Muscle of leg (tissue), 11 donors: ENCODE measurements around the gene GDPD2. TPM values are rescaled to one million over a fixed set of nuclear protein-coding genes. Genes with fewer than 3 reads are reported as not detected.

Source experiments
- DNase-seq: peaks from one replicate; pipeline ENCODE4 v3.0.0; 2013
- H3K27ac ChIP-seq: one replicate; pipeline ENCODE4 v1.5.1; 2013; ENCODE audit warnings: mild to moderate bottlenecking, low read length, control low read depth
- H3K27me3 ChIP-seq: one replicate; pipeline ENCODE4 v1.6.1; 2013; ENCODE audit warnings: low read length; ENCODE audit not compliant: control insufficient read depth, insufficient read depth
- H3K36me3 ChIP-seq: one replicate; pipeline ENCODE4 v1.6.1; 2013; ENCODE audit warnings: low read length; ENCODE audit not compliant: control insufficient read depth, insufficient read depth
- H3K4me1 ChIP-seq: one replicate; pipeline ENCODE4 v1.6.1; 2013; ENCODE audit warnings: low read length; ENCODE audit not compliant: control insufficient read depth, insufficient read depth
- H3K4me3 ChIP-seq: one replicate; pipeline ENCODE4 v1.5.1; 2013; ENCODE audit warnings: low read length, control low read depth
- H3K9me3 ChIP-seq: replicated peaks from 2 replicates; pipeline ENCODE4 v1.6.1; 2013; ENCODE audit warnings: low read depth, low read length; ENCODE audit not compliant: control insufficient read depth
- WGBS: methylation state at CpG from one replicate; pipeline ENCODE4 v1.1.5; 2013; ENCODE audit warnings: missing lambda C conversion rate; ENCODE audit not compliant: insufficient coverage; 5-methylcytosine and 5-hydroxymethylcytosine counted together
- polyA plus RNA-seq, 8 donors: library from polyadenylated mRNA; unstranded; fragments of 120-200 nt; gene quantifications; one replicate each; pipeline versions ENCODE4 v1.2.1 to v1.2.3, GENCODE V29; 2013; ENCODE audit warnings: inconsistent platforms in 1 of 8, low replicate concordance in 1 of 8; ENCODE audit not compliant: insufficient read length in 8 of 8, insufficient read depth in 1 of 8
- total RNA-seq: library from RNA; stranded (reverse); fragments of 120-200 nt; gene quantifications from one replicate; pipeline ENCODE4 v1.2.4, GENCODE V29; 2013

The GDPD2 gene
- total and polyA plus RNA-seq, 9 donors, result 0.09 to 1.0 (median 0.49) TPM

DNA sequence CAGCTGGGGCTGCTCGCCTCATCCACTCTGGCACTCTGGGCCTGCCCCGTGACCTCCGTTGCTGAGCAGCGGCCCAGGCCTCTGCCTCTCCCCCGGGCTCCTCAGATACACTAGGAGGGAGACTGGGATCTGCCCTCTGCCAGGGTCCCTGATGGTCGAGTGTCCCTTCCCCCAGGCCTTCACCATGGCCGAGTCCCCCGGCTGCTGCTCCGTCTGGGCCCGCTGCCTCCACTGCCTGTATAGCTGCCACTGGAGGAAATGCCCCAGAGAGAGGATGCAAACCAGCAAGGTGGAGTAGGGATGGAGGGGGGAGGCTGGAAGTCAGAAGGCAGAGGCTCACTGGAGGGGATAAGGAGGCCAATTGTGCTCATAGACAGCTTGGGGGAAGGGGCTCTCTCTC is 1.7 kb downstream of the GDPD2 start:
- Histone ChIP-seq H3K9me3 (no peaks in the 10 kb centered on the region), H3K27ac (no peak overlapping the region), H3K27me3 (peaks cover 19% of the 10 kb centered on the region), H3K4me3 (no peak overlapping the region), H3K36me3 (no peaks in the 10 kb centered on the region), H3K4me1 (peaks cover 3% of the 10 kb centered on the region)
- 80% methylated on average over 6 of the region's 10 CpGs for WGBS
- no peak for DNase-seq

GRCh38 chrX:70426286-70427278 is 3.5 kb downstream of the GDPD2 start:
- Histone ChIP-seq H3K27ac (no peak overlapping the region), H3K36me3 (no peaks in the 10 kb centered on the region), H3K27me3 (peaks cover 20% of the 10 kb centered on the region), H3K4me3 (no peak overlapping the region), H3K4me1 (peaks cover 3% of the 10 kb centered on the region), H3K9me3 (no peaks in the 10 kb centered on the region)
- 86% methylated on average over 9 of the region's 15 CpGs for WGBS
- no peak for DNase-seq

- H3K4me1 ChIP-seq, result peaks cover 3% of the 10 kb centered on the region
- WGBS, result 50% methylated on average over 1 of the region's 2 CpGs
Measured at GRCh38 chrX:70427365-70427764, 4.3 kb downstream of the GDPD2 start.

DNA sequence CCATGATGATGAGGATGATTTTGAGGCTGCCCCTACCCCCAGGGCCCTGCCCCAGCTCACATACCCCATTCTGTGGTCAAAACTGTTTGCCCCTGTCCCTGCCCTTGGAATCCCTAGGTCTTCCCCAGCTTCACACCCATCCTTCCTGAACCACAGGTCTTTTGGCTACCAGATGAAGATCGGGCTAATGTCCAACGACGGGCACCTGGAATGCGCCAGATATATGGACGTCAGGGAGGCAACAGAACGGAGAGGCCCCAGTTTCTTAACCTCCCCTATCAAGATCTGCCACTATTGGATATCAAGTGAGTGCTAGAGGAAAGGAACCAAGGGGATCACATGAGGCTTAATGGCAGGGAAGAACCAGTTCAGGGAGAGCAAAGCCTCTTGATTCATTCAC is 6.6 kb downstream of the GDPD2 start:
- Histone ChIP-seq H3K4me1 (peaks cover 7% of the 10 kb centered on the region), H3K9me3 (no peaks in the 10 kb centered on the region), H3K36me3 (no peaks in the 10 kb centered on the region), H3K4me3 (no peak overlapping the region), H3K27ac (no peak overlapping the region), H3K27me3 (peaks cover 24% of the 10 kb centered on the region)
- no peak for DNase-seq
- WGBS, result no CpG with 5 or more reads among the region's 6 CpGs

More at GRCh38 chrX:70427365-70427764, 4.3 kb downstream of the GDPD2 start:
- peaks cover 22% of the 10 kb centered on the region for H3K27me3 ChIP-seq
- H3K36me3 ChIP-seq, result no peaks in the 10 kb centered on the region
- H3K27ac ChIP-seq, result no peak overlapping the region
- no peak for DNase-seq
- no peaks in the 10 kb centered on the region for H3K9me3 ChIP-seq
- no peak overlapping the region for H3K4me3 ChIP-seq

- Histone ChIP-seq H3K4me1 (peaks cover 17% of the 10 kb centered on the region), H3K4me3 (peak overlapping the region; percentile 57), H3K27me3 (peaks cover 41% of the 10 kb centered on the region), H3K27ac (no peak overlapping the region), H3K9me3 (no peaks in the 10 kb centered on the region), H3K36me3 (no peaks in the 10 kb centered on the region)
- no peak for DNase-seq
- WGBS, result 73% methylated on average over 15 of the region's 15 CpGs
Measured at GRCh38 chrX:70432936-70433847, 10.1 kb downstream of the GDPD2 start.

DNA sequence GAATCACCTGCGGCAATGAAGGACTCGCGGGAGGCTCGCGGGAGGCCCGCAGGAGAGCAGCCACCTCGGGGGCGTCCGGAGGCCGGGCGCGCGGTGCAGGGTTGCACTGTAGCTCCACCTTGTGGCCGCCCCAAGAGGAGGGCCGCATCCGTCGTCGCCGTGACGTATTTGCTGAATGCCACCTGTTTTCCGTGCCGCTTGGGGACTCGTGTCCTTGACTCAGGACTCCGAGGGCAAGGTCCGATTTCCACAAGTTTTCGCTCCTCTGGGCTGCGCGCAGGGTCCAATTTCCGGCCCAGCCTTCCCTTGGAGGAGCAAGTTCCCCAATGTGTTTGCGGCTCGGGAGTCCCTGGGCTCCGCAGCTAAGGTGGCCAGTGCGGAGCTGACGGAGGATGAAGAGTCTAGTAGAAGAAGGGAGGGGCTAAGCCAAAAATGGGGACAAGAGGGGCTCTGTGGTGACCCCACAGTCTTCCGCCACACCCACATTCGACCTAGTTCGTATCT is 10.8 kb downstream of the GDPD2 start:
- peak overlapping the region; percentile 57 for H3K4me3 ChIP-seq
- no peaks in the 10 kb centered on the region for H3K9me3 ChIP-seq
- DNase-seq, result peak; percentile 60
- H3K4me1 ChIP-seq, result peaks cover 17% of the 10 kb centered on the region
- H3K36me3 ChIP-seq, result no peaks in the 10 kb centered on the region
- WGBS, result 23% methylated on average over 26 of the region's 37 CpGs
- H3K27ac ChIP-seq, result peak overlapping the region; percentile 66
- H3K27me3 ChIP-seq, result peaks cover 41% of the 10 kb centered on the region

- peak; percentile 90 for DNase-seq
- peak overlapping the region; percentile 57 for H3K4me3 ChIP-seq
- H3K4me1 ChIP-seq, result peaks cover 17% of the 10 kb centered on the region
- no peaks in the 10 kb centered on the region for H3K9me3 ChIP-seq
- peaks cover 45% of the 10 kb centered on the region for H3K27me3 ChIP-seq
- no peaks in the 10 kb centered on the region for H3K36me3 ChIP-seq
- peak overlapping the region; percentile 85 for H3K27ac ChIP-seq
- WGBS, result 35% methylated on average over 41 of the region's 45 CpGs
Measured at GRCh38 chrX:70434352-70434866, 11.3 kb downstream of the GDPD2 start.

DNA sequence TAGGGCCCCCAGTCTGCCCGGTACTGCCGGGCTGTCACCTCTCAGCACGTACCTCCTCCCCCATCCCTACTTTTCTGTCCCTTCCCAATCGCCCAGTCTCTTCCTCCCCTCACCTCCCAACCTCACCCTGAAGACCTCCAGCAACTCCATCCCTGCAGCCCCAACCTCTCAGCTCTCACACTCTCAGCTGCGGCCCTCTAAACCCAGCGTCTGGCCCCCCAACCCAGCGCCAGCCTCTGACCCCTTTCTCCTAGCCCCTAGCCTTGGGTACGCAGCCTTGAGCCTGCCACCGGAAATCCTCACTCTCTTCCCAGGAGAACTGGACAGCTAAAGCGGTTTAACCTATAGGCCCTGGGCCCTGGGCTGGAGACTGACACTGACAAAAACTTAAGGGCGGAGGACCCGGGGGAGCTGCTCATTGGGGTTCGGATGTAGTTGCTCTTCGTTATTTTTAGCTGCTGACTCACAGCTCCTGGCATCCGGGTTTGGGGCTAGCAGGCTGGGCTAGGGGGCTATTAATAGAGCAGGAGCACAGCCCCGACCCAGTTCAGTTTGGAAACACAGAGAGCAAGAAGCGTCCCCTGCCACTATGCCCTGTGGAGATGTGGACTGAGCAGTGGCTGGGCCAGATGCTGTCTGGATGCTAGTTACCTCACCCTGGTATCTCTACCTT is 11.9 kb downstream of the GDPD2 start:
- 38% methylated on average over 15 of the region's 17 CpGs for WGBS
- H3K36me3 ChIP-seq, result no peaks in the 10 kb centered on the region
- peaks cover 40% of the 10 kb centered on the region for H3K27me3 ChIP-seq
- DNase-seq, result peak; percentile 51
- H3K4me1 ChIP-seq, result peaks cover 17% of the 10 kb centered on the region
- peak overlapping the region; percentile 57 for H3K4me3 ChIP-seq
- no peaks in the 10 kb centered on the region for H3K9me3 ChIP-seq
- H3K27ac ChIP-seq, result peak overlapping the region; percentile 85

DNA sequence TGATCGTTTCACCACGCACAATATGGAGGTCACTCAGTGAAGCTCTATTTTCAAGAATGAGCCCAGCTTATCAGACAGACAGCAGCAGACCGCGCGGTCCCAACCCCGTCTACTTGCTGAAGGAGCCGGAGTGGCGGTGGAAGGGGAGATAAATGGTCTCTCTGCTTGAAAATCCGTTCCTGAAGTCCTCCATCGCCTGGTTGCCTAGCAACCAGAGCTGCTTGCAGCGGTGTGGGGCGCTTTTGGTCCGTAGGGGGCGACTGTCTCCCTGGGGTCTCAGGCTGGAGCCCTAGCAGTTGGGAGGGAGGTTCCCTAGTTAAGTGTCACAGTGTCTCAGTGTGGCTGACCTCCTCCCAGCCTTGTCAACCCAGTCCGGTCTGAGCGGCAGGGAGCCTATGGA is 13.2 kb downstream of the GDPD2 start:
- Histone ChIP-seq H3K4me3 (no peak overlapping the region), H3K27me3 (peaks cover 46% of the 10 kb centered on the region), H3K9me3 (no peaks in the 10 kb centered on the region), H3K36me3 (no peaks in the 10 kb centered on the region), H3K4me1 (peaks cover 17% of the 10 kb centered on the region), H3K27ac (no peak overlapping the region)
- no peak for DNase-seq
- WGBS, result 14% methylated on average over 14 of the region's 16 CpGs
